Pancreas (tissue), 10 donors: ENCODE measurements around the gene CCNYL1. TPM values are rescaled to one million over a fixed set of nuclear protein-coding genes. Genes with fewer than 3 reads are reported as not detected.
A peak's percentile ranks its signal among the peaks of the same experiment; 100 is the strongest.
"Not testable (repeated sequence)": the region's sequence is repeated elsewhere in the genome, so short reads cannot be mapped to it uniquely, and the experiment has no call there.

Source experiments
- ATAC-seq, 4 donors: fragments of 200-7000 bp; cut with Tn5 transposase; one replicate each; pipeline versions ENCODE4 v1.8.0 to v1.9.1; 2020; ENCODE audit warnings: mild to moderate bottlenecking in 4 of 4, moderate library complexity in 4 of 4
- DNase-seq, 6 donors: peaks; one replicate each; pipeline ENCODE4 v3.0.0-alpha.2; 2020
- FAIRE-seq: peaks from 2 replicates; lab custom pipeline; 2012; peaks lifted over from hg19 to GRCh38; lab: Jason Lieb, UNC
- H3K27ac ChIP-seq, 4 donors: fragments of 200-600 bp; sonication (generic); 1 replicate in 3 of 4; 2 replicates in 1 of 4; pipeline versions ENCODE4 v1.5.0 to v1.8.0; 2020
- H3K27me3 ChIP-seq, 4 donors: fragments of 200-600 bp; one replicate each; pipeline ENCODE4 v1.8.0; 2021
- H3K36me3 ChIP-seq, 3 donors: fragments of 200-600 bp; sonication (generic) in 1 of 3; one replicate each; pipeline versions ENCODE4 v1.5.0 to v1.8.0; 2020 to 2021
- H3K4me1 ChIP-seq, 3 donors: fragments of 200-600 bp; one replicate each; pipeline ENCODE4 v1.8.0; 2021
- H3K4me3 ChIP-seq, 4 donors: fragments of 200-600 bp; sonication (generic) in 2 of 4; one replicate each; pipeline versions ENCODE4 v1.5.0 to v1.8.0; 2020 to 2021
- H3K9me3 ChIP-seq, 4 donors: fragments of 200-600 bp; one replicate each; pipeline ENCODE4 v1.8.0; 2021
- CTCF ChIP-seq, 4 donors: fragments of 200-600 bp; sonication (generic) in 3 of 4; IDR thresholded peaks; one replicate each; pipeline versions ENCODE4 v1.5.0 to v1.8.0; 2021; ENCODE audit warnings: antibody characterized with exemption in 4 of 4
- WGBS, 2 donors: extraction: QIAGEN DNeasy Blood & Tissue Kit; methylation state at CpG; one replicate each; pipeline ENCODE4 v1.1.7; 2013; 5-methylcytosine and 5-hydroxymethylcytosine counted together
- intact Hi-C, 3 donors: fragments of 100-400 bp; cut with DNase I; formaldehyde crosslinking; loops; one replicate each; pipeline versions ENCODE4 v1.11.1 to v1.14.2; 2022
- polyA plus RNA-seq, 2 donors: library from polyadenylated mRNA; stranded (reverse); fragments of 200-250 nt; gene quantifications; one replicate each; pipeline ENCODE4 v1.2.3, GENCODE V29; 2013
- total RNA-seq, 6 donors: library from RNA; stranded (reverse); fragmentation: NEBNext Ultra II Directional in 4 of 6; extraction: Animal tissue kit (Norgen Biotek cat#: 25700) in 4 of 6; gene quantifications; one replicate each; pipeline versions ENCODE4 v1.2.1 to v1.2.4, GENCODE V29; 2021 to 2023
- donor health status: healthy with polysubstance abuse.
- donor health status: DM: no; HTN: no; CAD: no; lungs with moderate emphysema.
- donor health status: DM: no; HTN: no; CAD: no.
- donor health status: control.
- donor health status: control.
- donor health status: Bipolar disorder and iron deficiency.
- donor health status: DM: yes; HTN: yes; CAD: no.
- donor health status: DM: no; HTN: no; CAD: no.
- donor health status: DM: no; HTN: no; CAD: no.
- donor health status: DM: yes; HTN: yes; CAD: no.

The CCNYL1 gene
- total and polyA plus RNA-seq, 8 donors, result 5.2 to 12.4 (median 10.7) TPM

- peaks cover 0 to 11% (median 9%) of the 10 kb centered on the region in 3 donors for H3K4me1 ChIP-seq
- ATAC-seq, result peak; percentile 75 to 92 (median 90)
- TF ChIP-seq CTCF (IDR thresholded peaks at IDR 0.05), result no peak
- H3K27ac ChIP-seq, result no peak overlapping the region
- no peaks in the 10 kb centered on the region for H3K36me3 ChIP-seq
- intact Hi-C loops, result no loop called here
- FAIRE-seq, result peak; percentile 47
- no peak for DNase-seq
- 47 to 50% methylated on average over 4 of the region's 4 CpGs for WGBS, 2 donors
- no peaks in the 10 kb centered on the region for H3K27me3 ChIP-seq
- no peaks in the 10 kb centered on the region for H3K9me3 ChIP-seq
- no peak overlapping the region for H3K4me3 ChIP-seq
These were observed 23.4 kb downstream of the CCNYL1 start for GRCh38 chr2:207734636-207735512.

DNA sequence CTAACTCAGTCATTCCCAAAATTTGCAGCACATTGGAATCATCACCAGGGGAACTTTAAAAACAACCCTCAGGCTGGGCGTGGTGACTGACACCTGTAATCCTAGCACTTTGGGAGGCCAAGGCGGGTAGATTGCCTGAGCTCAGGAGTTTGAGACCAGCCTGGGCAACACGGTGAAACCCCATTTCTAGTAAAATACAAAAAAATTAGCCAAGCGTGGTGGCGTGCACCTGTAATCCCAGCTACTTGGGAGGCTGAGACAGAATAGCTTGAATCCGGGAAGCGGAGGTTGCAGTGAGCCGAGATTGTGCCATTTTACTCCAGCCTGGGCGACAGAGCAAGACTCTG lies 24.0 kb downstream of the CCNYL1 start:
- H3K36me3 ChIP-seq, intact Hi-C loops, FAIRE-seq, H3K27ac ChIP-seq, H3K4me3 ChIP-seq, ATAC-seq, H3K9me3 ChIP-seq, H3K27me3 ChIP-seq, DNase-seq: not testable (repeated sequence)
- H3K4me1 ChIP-seq, result peaks cover 0 to 11% (median 9%) of the 10 kb centered on the region in 3 donors
- 97 to 98% methylated on average over 9 of the region's 9 CpGs for WGBS, 2 donors

DNA sequence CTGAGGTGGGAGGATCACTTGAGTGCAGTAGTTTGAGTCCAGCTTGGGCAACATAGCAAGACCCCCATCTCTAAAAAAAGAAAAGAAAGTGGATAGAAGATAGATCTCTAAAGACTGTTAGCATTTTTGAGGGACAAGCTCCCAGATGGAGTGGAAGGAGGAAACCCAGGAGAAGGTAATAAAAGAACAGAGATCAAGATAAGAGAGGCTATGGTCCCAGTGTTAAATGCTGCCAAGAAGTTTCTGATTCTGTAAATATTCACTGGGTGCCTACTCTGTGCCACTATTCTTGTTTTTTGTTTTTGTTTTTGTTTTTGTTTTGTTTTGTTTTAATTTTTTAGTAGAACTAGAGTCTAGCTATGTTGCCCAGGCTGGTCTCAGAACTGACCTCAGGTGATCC lies 32.1 kb downstream of the CCNYL1 start:
- Histone ChIP-seq H3K27ac (no peak overlapping the region), H3K9me3 (no peaks in the 10 kb centered on the region), H3K36me3 (peaks cover 0 to 7% (median 0%) of the 10 kb centered on the region in 3 donors), H3K27me3 (no peaks in the 10 kb centered on the region), H3K4me3 (no peak overlapping the region), H3K4me1 (peaks cover 12 to 18% (median 13%) of the 10 kb centered on the region in 3 donors)
- intact Hi-C loops, result loop anchor here in 2 of 3 donors (10.0 kb wide), 3 partner anchors 231 to 301 kb away; no protein-coding TSS in a partner anchor
- ATAC-seq (no peak), FAIRE-seq (no peak), DNase-seq (no peak)
- no peak for TF ChIP-seq CTCF (IDR thresholded peaks at IDR 0.05)

- no peak for TF ChIP-seq CTCF (IDR thresholded peaks at IDR 0.05)
- no peak for ATAC-seq
- peaks cover 15 to 23% (median 16%) of the 10 kb centered on the region in 3 donors for H3K4me1 ChIP-seq
- H3K4me3 ChIP-seq, result no peak overlapping the region
- H3K9me3 ChIP-seq, result no peaks in the 10 kb centered on the region
- 66 to 70% methylated on average over 2 of the region's 2 CpGs for WGBS, 2 donors
- H3K27me3 ChIP-seq, result no peaks in the 10 kb centered on the region
- no peak for DNase-seq
- peaks cover 0 to 7% (median 0%) of the 10 kb centered on the region in 3 donors for H3K36me3 ChIP-seq
- H3K27ac ChIP-seq, result no peak overlapping the region
- intact Hi-C loops, result loop anchor here in 2 of 3 donors (10.0 kb wide), 3 partner anchors 231 to 301 kb away; no protein-coding TSS in a partner anchor
- FAIRE-seq, result no peak
These were observed 32.6 kb downstream of the CCNYL1 start for GRCh38 chr2:207744050-207744449.

- DNase-seq (no peak), ATAC-seq (no peak), FAIRE-seq (no peak)
- no peak overlapping the region for H3K27ac ChIP-seq
- no peak overlapping the region for H3K4me3 ChIP-seq
- 83 to 87% methylated on average over 11 of the region's 11 CpGs for WGBS, 2 donors
- intact Hi-C loops, result loop anchor here in 2 of 3 donors (10.0 kb wide), 3 partner anchors 230 to 300 kb away; no protein-coding TSS in a partner anchor
- peaks cover 15 to 27% (median 17%) of the 10 kb centered on the region in 3 donors for H3K4me1 ChIP-seq
- no peaks in the 10 kb centered on the region for H3K9me3 ChIP-seq
- TF ChIP-seq CTCF (IDR thresholded peaks at IDR 0.05), result no peak
- peaks cover 0 to 7% (median 0%) of the 10 kb centered on the region in 3 donors for H3K36me3 ChIP-seq
- no peaks in the 10 kb centered on the region for H3K27me3 ChIP-seq
These were observed 33.0 kb downstream of the CCNYL1 start for GRCh38 chr2:207744451-207744850.
